Adipose tissue (tissue), 3 donors: Measurements from ENCODE around the gene CATSPER3. TPM values are rescaled to one million over a fixed set of nuclear protein-coding genes. Genes with fewer than 3 reads are reported as not detected.

Experiments
- H3K27ac ChIP-seq: one replicate; pipeline ENCODE4 v1.5.1; 2013; ENCODE audit warnings: low read depth, low read length
- WGBS, 3 donors: extraction: QIAGEN DNeasy Blood & Tissue Kit; methylation state at CpG; one replicate each; pipeline ENCODE4 v1.1.7; 2013; 5-methylcytosine and 5-hydroxymethylcytosine counted together
- polyA plus RNA-seq, 3 donors: library from polyadenylated mRNA; stranded (reverse); fragments of 200-250 nt; gene quantifications; one replicate each; pipeline ENCODE4 v1.2.3, GENCODE V29; 2013
- donor health status: healthy with polysubstance abuse.
- donor health status: Bipolar disorder and iron deficiency.
- donor health status: healthy.

Gene CATSPER3
- polyA plus RNA-seq, 3 donors = 0.58 to 0.76 TPM; not detected in 1

DNA sequence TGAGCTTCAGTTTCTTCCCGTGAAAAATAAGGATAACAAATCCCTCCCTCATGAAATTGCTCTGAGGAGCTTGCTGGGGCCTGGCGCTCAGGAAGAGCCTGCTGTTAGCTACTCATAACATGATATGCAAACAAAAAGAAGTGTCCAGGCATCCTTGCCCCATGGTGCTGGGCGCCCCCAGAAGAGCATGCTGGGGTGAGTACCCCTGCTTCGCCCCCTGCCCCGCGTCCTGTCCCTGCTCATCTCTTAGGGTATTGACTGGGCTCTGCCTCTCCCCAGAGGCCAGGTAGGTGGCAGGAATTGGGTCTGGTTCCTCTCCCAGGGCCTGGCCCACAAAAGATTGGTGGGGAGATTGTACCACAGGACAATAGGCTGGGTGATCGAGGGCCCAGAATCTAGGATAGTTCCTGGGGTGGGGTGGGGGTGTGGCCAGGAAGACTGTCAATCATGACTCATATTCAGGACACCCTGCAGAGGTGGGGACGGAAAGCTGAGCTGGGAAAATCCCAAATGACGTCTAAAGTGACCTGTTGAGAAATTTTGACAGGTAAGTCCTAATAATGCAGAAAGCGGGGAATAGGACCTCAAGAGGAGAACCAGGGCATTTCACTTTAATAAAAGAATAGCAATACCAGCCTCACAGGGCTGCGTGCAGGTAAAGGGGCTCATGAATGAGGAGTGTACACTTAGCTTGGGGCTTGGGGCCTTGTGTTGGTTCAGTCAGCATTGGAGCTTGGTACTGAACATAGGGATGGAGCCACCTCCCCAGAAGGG lies 57.4 kb downstream of the CATSPER3 start:
- no peak overlapping the region for H3K27ac ChIP-seq
- WGBS, 3 donors = 92% methylated on average over 11 of the region's 11 CpGs

DNA sequence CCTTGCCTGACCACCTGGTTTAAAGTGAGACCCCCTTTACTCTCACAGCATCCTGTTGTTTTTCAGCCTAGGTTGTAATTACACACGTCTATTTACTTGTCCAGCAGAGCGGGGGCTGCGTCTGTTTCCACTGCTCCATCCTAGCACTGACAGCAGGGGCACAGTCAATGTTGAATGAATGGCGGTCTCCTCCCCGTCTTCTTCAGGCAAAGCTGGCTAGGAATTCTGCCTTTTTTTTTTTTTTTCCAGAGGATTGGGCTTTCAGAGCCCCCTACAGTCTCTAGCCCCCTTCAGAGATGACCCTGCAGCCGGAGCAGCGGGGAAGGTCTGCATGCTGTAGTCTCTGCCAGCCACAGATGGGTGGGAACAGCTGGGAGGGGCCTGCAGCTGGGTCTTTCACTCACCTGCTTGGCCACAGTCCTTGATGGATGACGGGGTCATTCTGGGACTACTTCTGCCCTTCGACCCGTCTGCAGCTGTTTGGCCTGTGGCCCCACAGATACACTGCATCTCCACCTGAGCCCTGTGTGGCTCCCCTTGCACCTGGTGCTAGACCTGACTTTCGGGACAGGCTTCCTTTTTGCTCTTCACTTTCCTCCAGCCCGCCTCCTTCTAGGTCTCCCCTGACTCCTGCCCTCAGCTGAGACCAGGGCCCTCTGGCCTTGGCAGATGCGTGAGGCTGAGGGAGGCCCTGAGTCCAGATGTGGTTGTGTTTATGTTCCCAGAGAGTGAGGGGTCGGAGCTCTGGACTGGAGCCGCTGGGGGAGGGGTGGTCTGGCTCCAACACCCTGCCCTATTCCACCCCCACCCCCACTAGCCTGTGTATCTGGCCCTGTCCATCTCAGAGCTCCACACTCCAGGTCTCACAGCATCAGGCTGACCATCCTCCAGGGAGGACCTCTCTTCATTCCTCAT lies 58.3 kb downstream of the CATSPER3 start:
- 83 to 90% (median 89%) methylated on average over 15 of the region's 15 CpGs for WGBS, 3 donors
- no peak overlapping the region for H3K27ac ChIP-seq

GRCh38 chr5:135026645-135027265 lies 59.0 kb downstream of the CATSPER3 start:
- WGBS, 3 donors = 73 to 78% (median 75%) methylated on average over 12 of the region's 12 CpGs
- H3K27ac ChIP-seq = no peak overlapping the region

DNA sequence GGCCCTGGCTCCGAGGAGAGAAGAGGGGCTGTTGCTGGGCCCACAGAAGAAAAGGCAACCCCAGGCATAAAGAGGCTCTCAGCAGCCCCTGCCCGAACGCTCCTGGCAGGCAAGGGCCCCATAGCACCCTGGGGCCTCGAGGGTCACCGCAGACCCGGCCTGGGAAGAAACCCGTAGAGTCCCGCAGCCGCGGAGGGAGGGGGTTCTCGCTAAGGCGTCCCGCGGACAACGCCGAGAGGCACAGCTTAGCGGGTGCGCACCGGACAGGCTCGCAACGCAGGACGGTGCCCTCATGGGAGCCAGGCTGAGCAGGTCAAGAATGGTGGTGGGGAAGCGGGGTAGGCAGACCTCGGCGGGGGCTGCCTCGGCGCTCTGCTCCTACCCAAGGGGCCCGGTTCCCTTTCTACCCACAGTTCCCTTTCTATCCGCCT lies 59.6 kb downstream of the CATSPER3 start:
- WGBS, 3 donors = 12 to 27% (median 27%) methylated on average over 26 to 29 of the region's 29 CpGs
- H3K27ac ChIP-seq = no peak overlapping the region

- no peak overlapping the region for H3K27ac ChIP-seq
- 15 to 23% (median 22%) methylated on average over 75 to 79 of the region's 79 CpGs for WGBS, 3 donors
Measured at GRCh38 chr5:135027697-135028615, 60.2 kb downstream of the CATSPER3 start.

GRCh38 chr5:135028791-135029476 lies 61.2 kb downstream of the CATSPER3 start:
- WGBS, 3 donors = 16 to 23% (median 22%) methylated on average over 56 to 62 of the region's 62 CpGs
- H3K27ac ChIP-seq = no peak overlapping the region

GRCh38 chr5:135029477-135030122 lies 61.9 kb downstream of the CATSPER3 start:
- no peak overlapping the region for H3K27ac ChIP-seq
- 20 to 32% (median 22%) methylated on average over 15 of the region's 15 CpGs for WGBS, 3 donors

- 15 to 24% (median 18%) methylated on average over 13 of the region's 13 CpGs for WGBS, 3 donors
- H3K27ac ChIP-seq = no peak overlapping the region
Measured at GRCh38 chr5:135030123-135030955, 62.6 kb downstream of the CATSPER3 start.

DNA sequence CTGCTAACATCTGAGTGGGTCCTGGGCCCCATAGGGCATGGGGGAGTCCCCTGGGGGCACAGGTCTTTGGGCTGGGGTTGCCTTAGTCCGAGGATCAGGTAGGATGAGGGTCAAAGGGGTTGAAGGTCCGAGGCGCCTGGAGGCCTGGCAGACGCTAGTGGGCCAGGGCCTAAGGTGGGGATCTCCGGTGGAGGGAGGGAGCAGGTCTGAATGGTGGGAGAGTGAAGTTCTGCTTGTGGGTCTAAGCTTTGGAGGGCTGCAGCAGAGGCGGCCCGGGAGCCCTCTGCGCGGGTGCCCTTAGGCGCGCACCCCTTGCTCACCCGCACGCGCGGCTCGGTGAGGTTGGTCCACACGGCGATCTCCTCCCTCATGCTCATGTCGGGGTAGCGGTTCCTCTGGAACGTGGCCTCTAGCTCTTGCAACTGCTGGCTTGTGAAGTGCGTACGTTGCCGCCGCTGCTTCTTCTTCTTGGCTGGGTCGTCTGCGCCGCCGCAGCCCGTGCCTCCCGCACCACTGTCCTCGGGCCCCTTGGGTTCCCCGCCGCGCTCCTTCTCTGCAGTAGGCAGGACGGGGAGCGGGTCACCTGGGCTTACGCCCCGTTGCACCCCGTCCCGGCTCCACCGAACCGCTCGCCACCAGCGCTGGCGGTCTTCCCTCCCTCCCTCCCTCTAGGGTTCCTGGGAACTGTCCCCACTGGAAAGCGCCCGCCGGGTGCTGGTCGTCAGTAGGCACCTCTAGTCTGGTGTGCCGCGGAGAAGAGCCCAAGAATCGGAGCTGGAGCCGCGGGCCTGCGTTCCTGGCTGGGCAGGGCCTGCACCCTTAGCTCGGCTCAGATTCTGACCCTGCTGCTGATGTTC lies 63.5 kb downstream of the CATSPER3 start:
- 8 to 18% (median 15%) methylated on average over 55 to 57 of the region's 57 CpGs for WGBS, 3 donors

DNA sequence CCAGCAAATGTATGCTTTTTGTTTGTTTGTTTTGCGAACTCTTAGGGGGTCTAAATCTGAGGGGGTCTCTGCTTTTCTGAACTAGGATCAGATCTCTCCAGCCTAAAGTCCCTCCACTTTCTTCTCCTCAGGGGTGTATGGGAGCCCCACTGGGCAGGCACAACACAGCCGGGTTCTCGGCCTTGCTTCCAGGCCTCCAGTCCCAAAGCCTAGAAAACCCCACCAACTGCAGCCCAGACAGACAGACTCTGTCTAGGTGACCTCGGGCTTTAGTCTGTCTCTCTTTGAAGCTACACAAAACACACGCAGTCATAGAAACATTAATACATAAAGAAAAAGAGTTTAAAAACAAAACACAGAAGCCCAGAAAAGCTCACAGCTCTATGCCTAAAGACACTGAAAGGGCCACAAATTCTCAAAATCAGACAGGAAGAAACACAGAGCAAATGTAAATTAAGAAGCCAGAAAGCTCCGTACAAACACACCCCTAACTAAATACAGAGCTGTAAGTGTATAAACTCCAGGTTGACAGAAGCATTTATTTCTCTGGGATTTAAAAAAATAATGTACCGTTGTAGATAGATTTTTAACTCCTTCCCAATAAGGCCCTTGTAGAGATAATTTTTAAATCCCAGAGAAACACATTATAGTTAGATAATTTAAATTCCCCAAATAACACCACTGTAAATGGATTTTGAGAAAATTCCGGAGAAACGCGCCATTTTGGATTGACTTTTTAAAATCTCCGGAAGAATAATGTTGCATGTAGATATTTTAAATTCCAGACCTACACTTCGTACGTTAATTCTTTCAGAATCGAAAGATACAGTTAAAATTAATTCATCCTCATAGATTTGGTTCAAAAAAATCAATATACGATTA lies 64.3 kb downstream of the CATSPER3 start:
- H3K27ac ChIP-seq = peak overlapping the region; percentile 42
- 28 to 38% (median 37%) methylated on average over 15 of the region's 15 CpGs for WGBS, 3 donors

More for the DNA sequence above, 63.5 kb downstream of the CATSPER3 start:
- H3K27ac ChIP-seq = no peak overlapping the region

DNA sequence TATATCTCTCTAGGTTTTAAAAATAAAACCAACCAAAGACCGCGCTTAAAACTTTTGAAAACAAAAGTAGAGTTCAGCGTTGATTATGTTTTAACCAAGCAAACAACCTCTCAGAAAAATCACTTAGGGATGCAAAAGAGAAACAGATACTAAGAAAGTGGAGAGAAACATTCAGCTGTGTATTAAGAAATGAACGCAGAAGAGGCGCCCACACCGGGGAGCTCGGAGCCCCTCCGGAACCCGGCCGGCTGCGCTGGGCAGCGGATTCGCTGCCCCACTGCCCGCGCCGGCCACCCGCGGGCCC lies 64.9 kb downstream of the CATSPER3 start:
- no peak overlapping the region for H3K27ac ChIP-seq

DNA sequence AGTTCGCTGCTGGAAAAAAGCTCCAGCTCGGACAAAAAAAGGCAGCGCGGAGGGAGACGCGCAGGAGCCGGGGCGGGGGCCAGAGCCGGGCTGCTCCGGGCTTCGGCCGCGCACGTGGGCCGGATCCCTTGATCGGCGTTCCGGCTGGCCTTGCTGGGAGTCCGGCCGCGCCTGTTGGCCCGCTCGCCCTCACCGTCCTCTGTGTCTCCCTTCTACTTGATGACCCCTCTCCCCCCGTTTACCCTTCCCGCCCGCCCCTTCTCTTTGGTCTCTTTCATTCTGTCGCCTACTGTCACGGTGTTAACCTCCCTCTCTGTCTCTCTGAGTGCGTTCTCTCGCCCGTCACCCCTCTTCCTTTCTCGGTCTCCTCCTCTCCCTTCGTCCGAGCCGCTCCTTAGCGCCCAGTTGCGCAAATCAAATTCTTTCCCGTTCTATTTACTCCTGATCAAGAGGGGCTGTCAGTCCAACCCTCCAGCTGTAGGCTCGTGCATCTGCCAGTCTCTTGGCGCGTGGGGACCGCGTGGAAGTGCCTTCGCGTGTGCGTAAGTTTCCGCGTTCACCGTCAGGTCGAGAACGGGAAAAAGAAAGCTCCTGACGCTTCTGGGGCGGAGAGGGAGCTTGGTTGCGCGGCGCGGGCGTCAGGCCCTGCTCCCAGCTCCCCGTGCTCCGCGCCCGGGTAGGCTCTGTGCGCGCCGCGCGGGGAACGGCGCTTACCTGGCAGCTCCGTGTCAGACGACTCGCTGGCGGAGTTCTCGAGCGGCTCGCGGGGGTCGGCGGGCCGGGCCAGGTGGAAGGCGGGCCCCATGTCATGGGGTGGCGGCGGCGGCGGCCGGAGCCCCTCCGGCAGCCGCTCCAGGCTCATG lies 65.5 kb downstream of the CATSPER3 start:
- 2 to 3% (median 2%) methylated on average over 73 to 89 of the region's 89 CpGs for WGBS, 3 donors
- H3K27ac ChIP-seq = no peak overlapping the region

More for the DNA sequence above, 64.9 kb downstream of the CATSPER3 start:
- 7% methylated on average over 18 of the region's 18 CpGs for WGBS, 3 donors

GRCh38 chr5:135033901-135034235 lies 66.2 kb downstream of the CATSPER3 start, which contains the start of gene PITX1:
Gene PITX1, minus strand, starts transcription at chr5:135034228. Its CDS starts 347 bp downstream, at chr5:135033881.
- H3K27ac ChIP-seq = no peak within 1 kb of the TSS
- 0 to 1% (median 0%) methylated on average over 24 to 49 of the region's 49 CpGs for WGBS, 3 donors
